Breast epithelium (tissue), 3 donors: ENCODE results near the gene CFAP20DC.

Source experiments
- CTCF ChIP-seq, 3 donors: fragments of 450-650 bp; IDR thresholded peaks; one replicate each; pipeline ENCODE4 v1.5.1; 2016 to 2017; ENCODE audit warnings: antibody characterized with exemption in 3 of 3, mild to moderate bottlenecking in 3 of 3, moderate library complexity in 3 of 3
- POLR2A ChIP-seq: fragments of 450-650 bp; IDR thresholded peaks from one replicate; pipeline ENCODE4 v1.6.1; 2016; ENCODE audit warnings: antibody characterized with exemption, mild to moderate bottlenecking, moderate library complexity

DNA sequence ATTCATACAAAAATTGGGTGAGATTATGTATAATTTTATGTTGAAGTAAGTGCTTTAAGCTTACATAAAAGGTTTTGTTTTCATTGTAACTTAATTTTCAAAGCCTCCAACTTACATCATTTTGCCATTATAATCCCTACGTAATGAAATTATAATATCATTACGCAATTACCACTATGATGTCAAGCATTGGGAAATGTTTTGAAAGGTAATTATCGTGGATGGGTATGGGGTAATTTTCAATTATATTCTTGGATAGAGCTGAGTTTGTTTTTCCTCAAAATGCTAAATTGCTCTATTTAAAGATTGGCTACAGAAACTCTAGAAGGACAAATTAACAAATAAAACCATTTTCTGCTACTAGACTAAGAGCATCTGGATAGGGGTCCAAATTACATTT is 303.1 kb downstream of the CFAP20DC start:
- TF ChIP-seq CTCF (IDR thresholded peaks at IDR 0.05): no peak
- TF ChIP-seq POLR2A: no peak
